Stimulated activated CD4-positive, alpha-beta T cell treated with anti-CD3 and anti-CD28 coated beads, TNF-alpha, amount 100 ng/mL, for 1 hour (primary cell): Measurements from ENCODE around the gene SCYGR1.
"Not testable (repeated sequence)": the region's sequence is repeated elsewhere in the genome, so short reads cannot be mapped to it uniquely, and the experiment has no call there.

Experiments
- DNase-seq, 3 donors: peaks; one replicate each; pipeline ENCODE4 v3.0.0-alpha.2; 2020; ENCODE audit warnings: low read depth in 3 of 3, low spot score in 1 of 3

SCYGR1 gene

DNA sequence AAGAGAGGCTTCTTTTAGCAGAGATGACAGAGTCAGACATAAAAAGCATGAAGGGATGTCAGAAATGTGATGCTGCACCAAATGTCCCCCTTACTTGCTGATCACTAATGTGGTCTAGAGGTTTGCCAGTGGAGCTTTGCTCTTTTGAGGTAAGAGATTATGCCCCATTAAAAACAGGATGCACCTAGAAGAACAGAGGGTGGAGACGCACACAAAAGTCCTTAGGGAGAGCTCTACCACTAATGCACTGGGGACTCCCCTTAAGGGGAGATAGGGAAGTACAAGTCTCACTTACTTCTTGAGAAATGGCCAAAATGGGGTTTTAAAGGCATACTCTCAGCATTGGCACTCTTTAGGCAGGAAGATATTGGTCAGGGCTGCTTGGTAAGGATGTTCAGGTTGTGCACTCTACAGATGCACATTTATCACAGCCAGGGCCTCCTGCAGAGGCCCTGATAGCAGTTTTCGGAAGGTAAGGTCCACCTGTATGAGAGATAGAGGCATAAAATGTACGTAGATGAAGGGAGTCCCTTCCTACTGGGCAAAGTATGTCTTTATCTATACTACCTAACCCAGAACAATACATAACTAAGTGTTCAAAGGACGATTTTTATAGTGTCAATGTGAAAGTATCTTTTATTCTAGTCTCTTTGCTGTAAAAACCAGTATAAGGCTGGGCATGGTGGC lies 17.0 kb upstream of the SCYGR1 start:
- DNase-seq: no peak

GRCh38 chr2:227402959-227403358 lies 15.2 kb upstream of the SCYGR1 start:
- no peak for DNase-seq

- DNase-seq: no peak
Observed at GRCh38 chr2:227402321-227402720, 14.6 kb upstream of the SCYGR1 start.

DNA sequence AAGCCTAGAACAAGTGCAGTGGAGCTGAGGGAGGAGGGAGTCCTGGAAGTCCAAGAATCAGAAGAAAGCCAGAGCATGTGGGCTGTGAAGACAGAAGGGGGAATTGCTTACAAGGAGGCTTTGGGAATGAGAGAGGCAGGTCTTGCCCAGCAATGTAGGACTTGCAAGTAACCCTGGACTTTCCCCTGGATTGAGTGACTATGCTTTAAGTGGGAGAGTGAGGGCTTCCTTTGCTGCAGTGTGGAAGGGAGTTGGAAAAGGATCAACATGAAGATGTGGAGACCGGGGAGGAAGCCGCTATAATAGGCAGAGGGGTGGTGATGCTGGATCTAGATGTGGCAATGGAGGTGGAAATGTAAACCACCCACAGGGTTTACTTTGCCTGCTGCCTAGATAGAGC lies 13.8 kb upstream of the SCYGR1 start:
- no peak for DNase-seq

- no peak for DNase-seq
Observed at GRCh38 chr2:227398684-227399670, 11.2 kb upstream of the SCYGR1 start.

GRCh38 chr2:227397562-227397961 lies 9.8 kb upstream of the SCYGR1 start:
- no peak for DNase-seq

GRCh38 chr2:227395556-227395955 lies 7.8 kb upstream of the SCYGR1 start:
- DNase-seq: no peak

DNA sequence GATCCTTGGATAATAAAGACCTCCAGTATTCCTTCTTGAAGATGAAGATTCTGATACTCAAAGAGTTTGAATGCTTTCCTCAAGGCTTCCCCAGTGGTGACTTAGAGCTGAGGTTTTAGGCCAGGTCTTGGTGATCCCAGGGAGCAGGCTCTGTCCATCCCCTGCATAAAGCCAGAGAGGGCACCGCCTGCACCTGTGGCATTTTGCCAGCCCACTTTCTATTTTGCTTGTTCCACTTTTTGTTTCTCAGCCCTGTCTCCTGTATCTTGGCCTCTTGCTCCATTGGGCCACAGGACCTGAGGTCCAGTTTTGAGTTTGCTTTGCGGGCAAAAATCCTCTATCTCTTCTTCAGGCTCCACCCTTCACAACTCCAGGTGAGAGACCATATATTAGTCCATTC lies 6.7 kb upstream of the SCYGR1 start:
- no peak for DNase-seq

GRCh38 chr2:227390468-227391256 lies 2.9 kb upstream of the SCYGR1 start:
- DNase-seq: no peak

DNA sequence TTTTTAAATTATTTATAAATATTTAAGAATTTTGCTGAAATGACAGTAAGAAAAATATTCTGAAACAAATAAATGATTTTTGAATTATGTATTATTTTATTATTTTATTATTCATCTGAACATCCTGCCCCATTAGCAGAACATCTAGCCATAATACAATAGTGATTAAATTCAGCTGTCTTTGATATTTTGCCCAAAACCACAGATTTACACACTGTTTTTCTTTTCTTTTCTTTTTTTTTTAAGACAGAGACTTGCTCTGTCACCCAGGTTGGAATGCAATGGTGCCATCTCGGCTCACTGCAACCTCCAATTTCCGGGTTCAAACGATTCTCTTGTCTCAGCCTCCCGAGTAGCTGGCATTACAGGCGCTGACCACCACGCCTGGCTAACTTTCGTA lies 1.9 kb upstream of the SCYGR1 start:
- no peak for DNase-seq

GRCh38 chr2:227389231-227389630 lies 1.5 kb upstream of the SCYGR1 start:
- DNase-seq: no peak

- no peak for DNase-seq
Observed at GRCh38 chr2:227388537-227389011, 825 bp upstream of the SCYGR1 start.

GRCh38 chr2:227386630-227387029 lies 1.1 kb downstream of the SCYGR1 start:
- DNase-seq: no peak

DNA sequence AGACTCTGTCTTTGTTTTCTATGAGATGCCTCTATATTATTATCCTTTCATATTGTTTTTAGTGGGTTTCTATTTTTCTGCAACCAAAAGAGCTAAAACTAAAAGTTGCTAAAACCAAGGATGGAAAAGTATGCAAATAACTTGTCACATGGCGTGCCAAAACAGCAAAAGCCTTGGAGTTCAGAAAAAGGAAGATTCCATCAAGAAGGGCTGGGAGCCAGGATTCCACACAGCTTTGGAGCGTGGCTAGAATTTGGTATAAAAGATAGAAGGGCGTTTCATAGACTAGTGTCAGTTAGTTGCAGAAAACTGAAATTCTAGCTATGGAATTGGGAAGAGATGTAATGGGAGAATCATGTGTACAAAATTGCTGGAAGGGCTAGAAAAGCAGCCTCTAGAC lies 4.1 kb downstream of the SCYGR1 start:
- no peak for DNase-seq

DNA sequence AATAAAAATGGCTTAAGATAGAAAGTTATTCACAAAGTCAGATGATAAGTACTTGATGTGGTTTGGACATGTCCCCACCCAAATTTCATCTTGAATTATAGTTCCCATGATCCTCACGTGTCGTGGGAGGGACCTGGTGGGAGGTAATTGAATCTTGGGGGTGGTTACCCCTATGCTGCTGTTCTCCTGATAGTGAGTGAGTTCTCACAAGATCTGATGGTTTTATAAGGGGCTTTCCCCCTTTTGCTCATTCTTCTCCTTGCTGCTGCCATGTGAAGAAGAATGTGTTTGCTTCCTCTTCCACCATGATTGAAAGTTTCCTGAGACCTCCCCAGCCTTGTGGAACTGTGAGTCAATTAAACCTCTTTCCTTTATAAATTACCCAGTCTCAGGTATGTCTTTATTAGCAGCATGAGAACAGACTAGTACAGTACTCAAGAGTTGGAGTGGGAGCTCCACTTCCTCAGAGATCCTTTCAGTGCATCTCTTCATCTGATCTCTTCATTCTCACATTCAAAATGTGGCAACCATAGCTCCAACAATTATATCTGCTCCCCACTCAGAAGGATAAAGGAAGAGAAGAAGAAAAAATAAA lies 5.4 kb downstream of the SCYGR1 start:
- DNase-seq: not testable (repeated sequence)

DNA sequence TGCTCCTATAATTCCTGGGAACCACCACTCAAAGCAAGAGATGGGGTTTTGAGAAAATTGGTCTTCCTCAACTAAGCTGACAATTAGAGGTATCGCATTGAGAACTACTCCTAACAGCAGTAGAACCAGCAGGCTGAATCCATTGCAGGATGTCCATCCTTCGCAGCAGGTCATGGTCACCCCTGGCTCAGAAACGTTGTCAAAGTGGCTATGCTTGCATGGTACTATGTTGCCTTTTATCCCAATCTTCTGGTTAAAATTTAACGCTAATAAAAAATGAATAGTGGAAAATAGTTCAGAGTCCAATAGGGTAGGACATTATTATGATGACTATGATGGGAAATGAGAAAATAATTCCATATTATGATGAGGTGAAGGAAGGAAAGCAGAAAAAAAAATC lies 8.7 kb downstream of the SCYGR1 start, which contains the start of gene TM4SF20:
TSS of gene TM4SF20 (minus strand) at position 212 of the 400 bp plus-strand sequence. CDS start at position 174, 38 bp downstream.
- no peak for DNase-seq

DNA sequence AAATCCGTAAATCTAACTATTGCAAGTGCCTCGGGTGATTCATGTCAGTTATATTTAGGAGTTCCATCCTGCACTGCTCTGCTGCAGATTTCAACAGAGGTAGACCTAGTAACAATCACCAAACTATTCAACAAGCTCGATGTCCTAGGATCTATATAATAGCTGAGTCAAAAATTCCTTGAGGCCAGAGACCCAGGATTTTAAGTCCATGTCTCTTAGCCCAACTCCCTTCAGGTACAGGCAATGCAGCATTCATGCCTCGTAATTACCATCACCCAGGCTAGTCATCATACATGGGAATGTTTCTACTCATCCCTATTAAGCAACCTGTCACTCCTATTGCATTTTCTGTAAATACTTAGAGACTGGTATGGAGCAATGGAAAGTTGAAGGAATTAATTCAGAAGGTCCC lies 9.4 kb downstream of the SCYGR1 start:
- no peak for DNase-seq

DNA sequence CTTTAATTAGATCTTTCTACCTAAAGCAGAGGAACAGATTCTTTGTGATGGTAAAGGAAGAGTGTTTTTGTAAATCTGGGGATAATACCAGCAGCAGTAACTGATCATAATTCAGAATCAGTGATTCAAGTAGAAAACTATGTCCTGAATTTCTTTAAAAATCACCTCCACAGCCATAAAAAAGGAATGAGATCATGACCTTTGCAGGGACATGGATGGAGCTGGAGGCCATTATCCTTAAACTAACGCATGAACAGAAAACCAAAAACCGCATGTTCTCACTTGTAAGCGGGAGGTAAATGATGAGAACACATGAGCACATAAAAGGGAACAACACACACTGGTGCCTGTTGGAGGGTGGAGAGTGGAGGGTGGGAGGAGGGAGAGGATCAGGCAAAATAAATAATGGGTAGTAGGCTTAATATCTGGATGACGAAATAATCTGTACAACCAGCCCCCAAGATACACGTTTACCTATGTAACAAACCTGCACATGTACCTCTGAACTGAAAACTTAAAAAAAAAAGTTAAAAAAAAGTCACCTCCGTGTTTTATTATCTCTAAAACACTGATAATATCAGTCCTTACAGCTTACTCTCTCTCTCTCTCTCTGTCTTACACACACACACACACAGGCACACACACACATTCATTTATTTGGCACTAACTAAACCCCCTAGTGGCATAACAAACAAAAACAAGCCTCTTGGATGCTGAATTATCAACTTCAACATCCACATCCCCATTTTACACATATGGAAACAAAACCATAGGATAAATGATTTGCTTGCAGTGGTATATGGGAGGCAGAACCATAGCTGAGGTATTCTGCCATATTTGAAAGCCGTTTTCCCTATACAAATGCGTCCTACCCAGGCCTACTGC lies 10.0 kb downstream of the SCYGR1 start:
- DNase-seq: no peak

DNA sequence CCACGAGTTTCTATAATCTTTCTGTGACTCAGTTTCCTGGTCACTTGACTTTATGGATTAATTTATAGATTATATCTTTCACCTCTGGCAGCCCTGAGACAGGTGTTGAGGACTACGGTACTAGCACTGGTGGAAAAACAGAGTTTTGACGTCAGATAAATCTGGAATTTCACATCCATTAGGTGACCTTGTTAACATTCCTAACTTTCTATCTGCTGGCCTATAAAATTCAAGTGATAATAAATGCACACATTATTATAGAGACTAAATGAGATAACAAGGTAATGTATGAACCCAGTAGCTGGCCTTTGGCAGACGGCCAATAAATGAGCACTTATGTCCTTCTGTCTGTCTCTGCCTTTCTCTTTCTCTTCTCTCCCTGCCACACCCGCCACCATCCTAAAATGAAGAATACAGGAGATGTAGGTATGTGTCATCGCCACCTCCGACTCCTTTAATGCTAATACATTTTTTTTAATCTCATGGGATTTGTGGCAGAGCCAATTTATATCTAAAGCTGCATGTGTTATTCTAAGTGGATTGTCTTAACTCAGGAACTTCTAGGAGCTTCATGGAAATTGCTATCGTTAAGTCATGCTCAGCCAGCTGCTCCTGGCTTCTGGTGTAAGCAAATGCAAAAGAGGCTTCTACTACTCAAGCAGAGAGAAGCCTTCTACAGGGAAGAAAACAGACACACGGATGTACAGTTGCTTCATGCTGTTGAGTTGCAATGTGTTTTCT lies 10.9 kb downstream of the SCYGR1 start:
- DNase-seq: no peak
